ENCODE data around the gene CDC42BPA.
"Not testable (repeated sequence)": the region's sequence is repeated elsewhere in the genome, so short reads cannot be mapped to it uniquely, and the experiment has no call there.

CDC42BPA gene

GRCh38 chr1:227125929-227126545 lies 192.3 kb downstream of the CDC42BPA start:
- no peak for DNase-seq

DNA sequence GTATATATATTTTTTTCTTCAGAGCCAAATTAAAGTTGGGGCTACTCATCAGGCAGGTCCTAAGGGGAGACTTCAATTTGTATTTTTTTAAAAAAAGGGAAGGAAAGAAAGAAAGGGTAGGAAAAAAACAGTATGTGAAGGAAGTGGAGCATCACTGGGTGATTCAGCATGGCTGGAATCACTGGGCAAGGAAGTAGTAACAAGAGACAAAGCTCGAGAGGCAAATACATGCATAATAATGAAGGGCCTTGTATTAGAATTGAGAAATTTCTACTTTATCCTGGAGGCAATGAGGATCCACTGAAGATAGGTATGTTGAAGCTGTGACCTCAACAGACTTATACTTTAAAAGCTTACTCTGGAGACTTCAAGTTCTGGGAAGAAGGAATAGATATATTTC lies 193.8 kb downstream of the CDC42BPA start:
- DNase-seq = no peak

DNA sequence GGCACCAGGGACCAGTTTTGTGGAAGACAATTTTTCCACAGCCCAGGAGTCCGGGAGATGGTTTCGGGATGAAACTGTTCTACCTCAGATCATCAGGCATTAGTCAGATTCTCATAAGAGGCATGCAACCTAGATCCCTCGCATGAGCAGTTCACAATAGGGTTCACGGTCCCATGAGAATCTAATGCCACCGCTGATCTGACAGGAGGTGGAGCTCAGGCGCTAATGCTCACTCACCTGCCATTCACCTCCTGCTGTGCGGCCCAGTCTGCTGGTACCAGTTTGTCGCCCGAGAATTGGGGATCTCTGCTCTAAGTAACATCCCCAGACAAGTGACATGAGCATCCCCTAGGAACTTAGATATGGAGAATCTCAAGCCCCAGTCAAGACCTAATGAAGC lies 197.5 kb downstream of the CDC42BPA start:
- no peak for DNase-seq

- no peak for DNase-seq
Observed at GRCh38 chr1:227112538-227112937, 205.8 kb downstream of the CDC42BPA start.

DNA sequence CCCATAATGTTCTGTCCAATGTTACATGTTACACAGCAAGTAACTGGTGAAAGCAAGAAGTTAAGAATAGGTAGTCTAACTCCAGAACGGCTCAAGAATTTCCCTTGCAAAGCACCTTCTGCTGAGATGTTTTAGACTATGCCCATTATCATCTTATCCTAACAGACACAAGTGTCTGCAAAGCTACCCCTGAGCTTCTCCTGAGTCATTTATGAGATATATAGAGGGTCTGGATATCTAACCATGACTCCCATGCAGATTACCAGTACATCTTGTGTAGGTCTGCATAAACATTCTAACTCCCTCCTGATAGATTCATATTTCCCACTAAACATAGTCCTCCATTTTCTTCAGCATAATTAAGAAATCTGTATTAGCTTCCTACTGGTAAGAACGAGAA lies 206.5 kb downstream of the CDC42BPA start:
- no peak for DNase-seq

- DNase-seq = not testable (repeated sequence)
Observed at GRCh38 chr1:227105291-227105690, 213.0 kb downstream of the CDC42BPA start.

GRCh38 chr1:227102056-227102455 lies 216.2 kb downstream of the CDC42BPA start:
- DNase-seq = no peak

DNA sequence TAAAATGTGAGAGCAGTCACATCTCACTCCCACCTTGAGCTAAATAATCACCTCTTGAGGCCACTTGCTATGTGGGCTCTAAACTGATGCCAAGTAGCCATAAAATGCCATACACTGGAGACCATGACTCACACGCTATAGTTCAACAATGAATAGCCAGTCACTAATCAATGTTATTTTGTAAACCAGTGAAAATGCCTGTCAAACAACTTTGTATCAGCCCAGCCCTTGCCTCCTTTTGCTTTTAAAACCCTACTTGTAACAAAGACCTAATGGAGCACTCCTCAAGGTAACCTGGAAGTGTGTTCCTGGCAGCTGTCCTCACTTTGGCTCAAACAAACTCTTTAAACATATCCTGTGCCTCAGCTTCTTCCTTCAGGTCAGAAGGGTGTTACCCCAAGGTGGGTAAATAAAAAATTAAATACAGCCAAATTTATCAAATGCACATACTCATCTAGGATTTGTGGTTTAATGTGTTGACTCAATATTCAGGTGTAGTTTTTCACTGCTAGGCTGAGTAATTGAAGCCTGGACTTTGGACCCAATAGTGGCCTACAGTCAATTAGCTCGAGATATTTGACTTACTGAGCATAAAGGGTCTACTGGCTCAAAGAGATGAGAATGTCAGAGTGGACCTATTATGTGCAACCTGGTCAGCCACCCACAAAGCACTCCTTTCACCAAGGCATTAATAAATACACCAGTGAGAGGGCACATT lies 223.9 kb downstream of the CDC42BPA start:
- no peak for DNase-seq

DNA sequence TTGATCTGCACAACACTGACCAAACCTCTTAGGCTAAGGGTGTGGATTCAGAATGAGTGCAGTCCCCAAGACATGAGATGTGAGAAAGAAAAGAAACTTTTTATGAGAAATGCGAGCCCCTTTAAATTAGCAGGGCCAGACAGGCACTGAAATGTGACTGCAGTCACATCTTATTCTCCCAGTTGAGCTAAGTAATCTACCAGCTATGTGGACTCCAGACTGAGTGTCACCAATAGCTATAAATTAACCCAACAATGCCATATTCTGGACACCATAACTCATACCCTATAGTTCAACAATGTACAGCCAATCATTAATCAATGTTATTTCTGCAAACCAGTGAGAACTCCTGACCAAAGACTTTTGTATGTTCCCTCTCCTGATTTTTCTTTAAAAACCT lies 225.0 kb downstream of the CDC42BPA start:
- no peak for DNase-seq

GRCh38 chr1:227092069-227092468 lies 226.2 kb downstream of the CDC42BPA start:
- DNase-seq = no peak

GRCh38 chr1:227086636-227087035 lies 231.7 kb downstream of the CDC42BPA start:
- DNase-seq = no peak

DNA sequence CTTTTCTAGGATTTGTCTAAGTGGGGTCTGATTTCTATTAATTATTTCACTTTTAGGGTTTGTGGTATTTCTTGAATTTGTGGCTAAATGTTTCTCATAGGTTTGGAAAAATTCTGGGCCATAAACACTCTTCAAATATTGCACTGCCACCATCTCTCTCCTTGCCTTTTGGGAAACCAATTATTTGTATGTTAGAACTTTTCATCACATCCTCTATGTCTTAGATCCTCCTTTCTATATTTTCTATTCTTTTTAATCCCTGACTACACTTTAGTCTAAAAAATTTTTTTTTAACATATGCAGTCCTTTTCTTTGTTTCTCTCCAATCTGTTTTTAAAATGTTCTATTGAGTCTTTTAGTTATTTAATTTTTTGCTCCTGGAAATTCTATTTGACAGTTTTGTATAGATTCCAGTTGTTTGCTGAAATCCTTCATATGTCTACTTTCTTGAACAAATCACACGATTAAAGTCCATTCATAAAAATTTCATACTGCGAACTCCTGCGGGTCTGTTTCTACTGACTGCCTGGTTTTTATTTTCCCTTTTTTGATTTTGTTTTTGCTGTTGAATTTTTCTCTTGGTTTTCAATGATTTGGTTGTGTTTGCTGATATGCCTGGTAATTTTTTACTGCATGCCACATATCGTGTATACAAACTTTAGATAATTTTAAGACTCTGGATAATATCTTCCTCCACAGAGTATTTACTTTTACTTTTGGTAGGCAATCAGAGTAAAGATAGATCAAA lies 235.1 kb downstream of the CDC42BPA start:
- DNase-seq = no peak

GRCh38 chr1:227077783-227078182 lies 240.5 kb downstream of the CDC42BPA start:
- DNase-seq = no peak

- DNase-seq = no peak
Observed at GRCh38 chr1:227073786-227074185, 244.5 kb downstream of the CDC42BPA start.

DNA sequence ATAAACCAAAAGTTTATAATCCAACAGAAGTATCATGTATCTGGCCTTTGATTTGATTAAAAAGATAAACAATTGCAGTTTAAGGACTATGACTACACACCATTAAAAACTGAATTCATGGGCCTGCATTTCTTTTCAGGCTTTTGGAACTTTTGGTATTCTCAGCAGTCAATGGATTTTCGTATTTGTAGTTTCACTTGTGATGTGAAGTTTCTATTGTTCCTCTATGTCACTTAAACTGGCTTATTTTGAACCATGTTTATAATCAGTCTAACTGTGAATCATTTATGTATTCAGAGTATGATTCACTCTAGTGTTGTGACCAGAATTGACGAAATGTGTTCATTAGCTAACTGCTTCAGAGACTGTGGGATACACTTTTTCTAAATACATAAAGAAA lies 245.3 kb downstream of the CDC42BPA start:
- no peak for DNase-seq

DNA sequence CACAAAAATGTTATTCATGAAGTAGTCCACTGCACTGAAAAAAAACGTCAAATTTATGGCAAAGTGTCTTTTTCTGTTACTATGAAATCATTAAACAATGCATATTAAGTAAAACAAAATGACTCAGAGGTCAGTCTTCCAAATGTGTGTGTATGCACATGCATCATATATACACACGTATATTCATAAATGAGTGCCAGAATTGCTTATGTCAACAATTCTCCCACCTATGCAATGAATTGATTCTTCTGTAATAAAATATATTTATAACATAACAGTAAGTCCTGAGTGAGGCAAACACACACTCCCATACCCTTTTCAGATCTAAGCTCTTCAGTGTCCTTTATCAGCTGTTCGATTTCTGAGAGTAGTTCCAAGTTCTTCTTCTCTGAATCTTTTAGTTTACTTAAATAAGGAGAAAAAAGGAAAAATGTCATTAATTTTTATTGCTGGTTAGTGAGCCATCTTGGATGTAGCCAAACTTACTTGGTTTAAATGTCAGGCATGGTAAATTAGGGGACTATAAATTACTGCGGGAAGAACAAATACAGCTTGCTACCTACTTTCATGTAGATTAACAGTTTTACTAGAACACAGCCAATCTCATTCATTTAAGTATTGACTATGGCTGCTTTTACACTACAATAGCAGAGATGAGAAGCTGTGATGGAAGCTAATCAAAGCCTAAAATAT lies 246.3 kb downstream of the CDC42BPA start:
- no peak for DNase-seq

- DNase-seq = no peak
Observed at GRCh38 chr1:227070638-227071285, 247.5 kb downstream of the CDC42BPA start.

DNA sequence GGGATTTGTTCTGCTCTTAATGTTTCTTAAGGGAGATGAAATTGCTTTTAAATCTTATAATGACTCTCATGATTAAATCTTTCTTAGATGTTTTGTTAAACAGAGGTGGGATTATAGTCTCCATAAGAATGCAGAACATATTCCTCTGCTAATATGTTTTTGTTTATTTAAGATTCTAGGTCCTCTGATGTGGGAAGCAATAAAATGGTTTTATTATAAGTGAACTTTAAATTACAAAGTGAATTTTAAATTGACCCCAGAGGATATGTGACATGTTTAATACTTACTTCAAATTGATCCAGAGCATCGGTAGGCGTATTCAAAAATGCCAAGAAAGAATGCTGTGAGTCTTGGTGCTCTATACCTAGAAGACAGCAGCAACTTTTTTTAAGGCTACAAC lies 248.8 kb downstream of the CDC42BPA start:
- no peak for DNase-seq

- DNase-seq = no peak
Observed at GRCh38 chr1:227068883-227069282, 249.4 kb downstream of the CDC42BPA start.

DNA sequence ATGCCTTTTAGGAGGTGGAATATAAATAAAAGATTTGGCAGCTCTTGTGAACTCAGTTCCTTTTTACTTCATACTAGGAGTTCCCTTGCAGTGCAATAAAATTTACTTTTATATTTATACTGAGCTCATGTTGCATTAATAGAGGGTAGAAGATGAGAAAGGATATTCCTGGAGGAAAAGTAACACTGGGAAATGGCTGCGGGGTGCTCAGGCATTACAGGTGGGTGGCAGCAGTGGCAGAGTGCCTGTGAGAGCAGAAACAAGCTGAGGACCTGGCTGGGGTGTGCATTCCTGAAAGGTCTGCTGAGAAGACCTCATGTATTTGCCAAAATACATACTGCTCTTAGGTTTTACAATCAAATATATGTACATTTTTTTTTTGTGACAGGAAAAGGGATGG lies 251.3 kb downstream of the CDC42BPA start:
- no peak for DNase-seq

- DNase-seq = no peak
Observed at GRCh38 chr1:227065311-227065710, 253.0 kb downstream of the CDC42BPA start.

DNA sequence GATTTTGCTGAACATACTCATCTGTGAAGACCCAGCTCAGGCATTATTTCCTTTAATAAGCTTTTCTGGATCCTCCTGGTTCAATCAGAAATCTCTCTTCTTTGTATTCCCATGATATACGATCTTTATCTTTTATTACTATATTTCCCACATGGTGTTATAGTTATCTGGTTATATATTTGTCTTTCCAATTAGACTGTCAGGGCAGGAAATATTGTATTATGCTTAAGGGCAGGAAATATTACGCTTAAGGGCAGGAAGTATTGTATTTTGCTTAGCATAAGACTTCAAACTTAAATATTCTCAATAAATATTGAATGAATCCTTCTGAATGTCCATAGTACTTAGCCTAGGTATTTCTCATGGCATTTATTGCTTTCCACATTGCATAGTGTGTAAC lies 256.0 kb downstream of the CDC42BPA start:
- no peak for DNase-seq

DNA sequence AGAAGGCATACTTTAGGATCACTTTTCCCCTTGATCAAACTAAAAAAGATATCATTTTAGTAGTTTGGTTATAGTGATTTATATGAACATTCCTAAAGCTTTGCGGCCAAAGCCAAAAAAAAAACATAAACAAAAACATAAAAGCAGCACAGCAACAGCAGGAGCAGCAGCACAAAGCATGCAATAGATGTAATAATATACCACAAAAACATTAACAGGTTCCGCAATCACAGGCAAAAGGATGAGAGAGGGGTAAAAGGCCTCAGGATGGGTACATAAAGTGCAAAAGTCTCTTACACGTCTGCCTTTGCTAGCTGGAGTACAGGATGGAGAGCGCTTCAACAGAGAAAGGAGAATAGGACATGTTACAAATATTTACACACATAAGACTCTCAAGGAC lies 259.2 kb downstream of the CDC42BPA start:
- no peak for DNase-seq
